Measurements from ENCODE around the gene UBA52.

GRCh38 chr19:18606281-18607225 lies 34.9 kb downstream of the UBA52 start, which contains the start of gene CRLF1:
- no peak for TF ChIP-seq POLR2AphosphoS5 (IDR thresholded peaks at IDR 0.05)
- TF ChIP-seq CTCF (IDR thresholded peaks at IDR 0.05), result no peak

All from gastroesophageal sphincter (tissue), 3 donors.